ENCODE data around the gene CYTH4.

The CYTH4 gene

GRCh38 chr22:37290737-37291136 is 8.4 kb downstream of the CYTH4 start:
- DNase-seq (ENCODE audit: low read depth) = no peak

DNA sequence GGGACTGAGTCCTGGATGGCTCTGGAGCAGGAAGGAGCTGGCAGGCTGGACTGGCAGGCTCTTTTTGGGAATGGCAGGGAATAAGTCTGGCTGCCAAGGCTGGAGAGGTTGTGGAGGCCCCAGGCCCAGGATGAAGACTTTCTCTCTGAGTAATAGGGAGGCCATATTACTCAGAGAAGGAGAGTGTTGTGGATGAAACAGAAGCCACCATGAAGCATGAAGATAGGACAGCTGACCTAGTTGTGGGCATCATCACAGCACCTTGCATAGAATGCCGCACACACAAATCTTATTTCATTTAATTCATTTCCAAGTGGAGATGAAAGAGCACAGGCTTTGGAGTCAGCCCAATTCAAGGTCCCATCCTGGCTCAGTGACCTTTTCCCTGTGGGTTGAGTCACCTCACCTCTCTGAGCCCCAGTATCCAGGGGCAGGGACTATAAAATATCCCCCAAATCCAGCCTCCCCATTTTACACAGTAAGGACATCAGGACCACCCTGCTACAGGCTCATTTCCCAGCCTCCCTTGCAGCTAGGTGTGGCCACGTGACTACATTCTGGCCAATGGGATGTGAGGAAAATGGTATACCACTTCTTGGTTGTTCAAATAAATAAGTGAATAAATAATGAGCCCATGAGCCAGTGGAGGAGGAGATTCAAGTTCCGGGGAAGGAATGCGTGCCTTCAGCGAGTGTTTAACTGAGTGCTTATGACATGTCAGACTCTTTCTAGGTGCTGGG is 9.4 kb downstream of the CYTH4 start:
- DNase-seq (ENCODE audit: low read depth) = no peak

DNA sequence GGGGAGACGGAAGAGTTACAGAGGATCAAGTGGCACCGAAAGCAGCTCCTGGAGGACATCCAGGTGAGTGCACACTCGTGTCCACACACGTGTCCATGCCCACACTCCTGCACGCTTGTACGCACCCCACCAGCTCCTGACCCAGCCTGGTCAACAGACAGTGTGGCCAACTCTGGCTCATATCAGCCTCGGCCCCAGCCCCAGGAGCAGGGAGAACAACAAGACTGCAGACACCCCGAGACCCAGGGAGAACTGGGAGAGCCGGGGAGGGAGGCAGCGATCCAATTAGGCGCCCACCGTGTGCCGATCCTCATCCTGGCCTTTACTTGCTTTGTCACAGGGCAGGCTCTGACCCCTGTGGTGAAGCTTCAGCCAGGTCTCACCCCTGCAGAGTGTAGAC is 10.3 kb downstream of the CYTH4 start:
- DNase-seq (ENCODE audit: low read depth) = no peak

GRCh38 chr22:37293172-37293571 is 10.9 kb downstream of the CYTH4 start:
- DNase-seq (ENCODE audit: low read depth) = no peak

- no peak for DNase-seq (ENCODE audit: low read depth)
Measured at GRCh38 chr22:37294747-37295146, 12.4 kb downstream of the CYTH4 start.

DNA sequence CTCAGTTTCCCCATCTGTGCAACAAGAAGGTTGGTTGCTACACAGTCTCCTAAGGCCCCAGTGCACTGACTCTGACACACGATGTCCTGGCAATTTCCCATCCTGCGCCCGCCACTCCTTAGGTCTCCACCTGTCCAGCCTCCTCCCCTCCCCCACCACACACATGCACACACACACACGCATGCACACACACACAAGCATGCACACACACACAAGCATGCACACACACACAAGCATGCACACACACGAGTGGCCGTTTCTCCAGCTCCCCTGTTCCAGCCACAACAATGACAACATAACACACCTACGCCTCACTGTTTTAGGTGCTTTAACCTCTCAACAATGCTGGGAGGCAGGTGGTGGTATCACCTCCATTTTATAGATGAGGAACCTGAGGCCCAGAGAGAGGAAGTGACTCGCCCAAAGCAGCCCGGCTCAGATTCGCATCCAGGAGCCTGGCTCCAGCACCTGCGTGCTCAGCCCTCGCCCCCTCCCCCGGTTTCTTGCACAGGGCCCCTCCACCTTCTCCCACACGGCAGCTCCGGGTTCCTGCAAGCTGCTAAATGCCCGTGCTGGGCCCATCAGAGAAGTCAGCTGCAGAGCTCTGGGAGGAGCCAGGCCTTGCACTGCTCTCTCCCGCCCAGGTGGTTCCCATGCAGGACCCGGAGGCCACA is 13.0 kb downstream of the CYTH4 start:
- no peak for DNase-seq (ENCODE audit: low read depth)

DNA sequence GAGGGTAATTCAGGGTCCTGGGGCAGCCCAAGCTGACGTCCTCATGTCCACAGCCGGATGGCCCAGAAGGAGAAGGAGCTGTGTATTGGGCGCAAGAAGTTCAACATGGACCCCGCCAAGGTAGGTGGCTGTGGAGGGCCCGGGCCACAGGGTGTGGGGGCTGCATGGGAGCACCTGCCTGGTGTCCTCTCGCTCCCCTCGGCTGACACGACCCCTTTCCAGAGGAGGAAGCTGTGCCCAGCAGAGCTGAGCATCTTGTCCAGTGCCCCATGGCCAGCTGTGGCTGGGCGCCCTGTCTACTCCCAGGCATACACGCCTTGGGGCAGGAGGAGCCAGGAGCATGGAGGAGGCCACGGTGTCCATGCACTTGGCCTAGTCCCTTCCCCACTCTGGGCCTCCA is 13.6 kb downstream of the CYTH4 start:
- no peak for DNase-seq (ENCODE audit: low read depth)

DNA sequence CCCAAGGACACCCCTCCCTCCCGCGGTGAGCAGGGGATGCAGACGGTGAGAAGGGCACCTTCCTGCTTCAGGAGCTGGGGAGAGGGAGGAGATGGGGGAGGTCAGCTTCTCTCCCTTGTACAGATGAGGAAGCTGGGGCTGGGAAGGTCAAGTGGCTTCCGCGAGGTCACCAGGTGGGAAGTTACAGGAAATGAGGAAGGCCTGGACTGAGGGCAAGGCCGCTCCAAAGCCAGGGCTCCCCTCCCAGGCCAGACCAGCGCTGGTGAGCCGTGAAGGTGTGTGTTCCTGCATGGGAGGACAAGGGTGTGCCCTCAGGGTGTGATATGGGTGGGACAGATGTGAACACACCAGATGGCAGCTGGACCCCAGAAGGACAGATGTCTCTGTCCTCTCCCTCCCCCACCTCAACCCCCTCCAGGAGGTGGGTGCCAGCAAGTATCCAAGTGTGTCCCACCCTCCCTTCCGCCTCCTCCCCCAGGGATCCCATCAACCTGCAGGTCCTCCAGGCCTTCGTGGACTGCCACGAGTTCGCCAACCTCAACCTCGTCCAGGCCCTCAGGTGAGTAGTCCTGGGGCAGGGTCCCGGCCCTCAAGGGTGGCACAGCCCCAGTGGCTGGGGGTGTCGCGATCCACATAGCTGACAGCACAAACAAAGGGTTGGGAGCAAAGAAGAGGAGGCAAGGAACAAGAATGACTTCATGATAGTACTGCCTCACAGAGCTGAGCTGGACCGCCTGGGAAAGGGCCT is 16.6 kb downstream of the CYTH4 start:
- no peak for DNase-seq (ENCODE audit: low read depth)

- DNase-seq (ENCODE audit: low read depth) = no peak
Measured at GRCh38 chr22:37299969-37300509, 17.7 kb downstream of the CYTH4 start.

DNA sequence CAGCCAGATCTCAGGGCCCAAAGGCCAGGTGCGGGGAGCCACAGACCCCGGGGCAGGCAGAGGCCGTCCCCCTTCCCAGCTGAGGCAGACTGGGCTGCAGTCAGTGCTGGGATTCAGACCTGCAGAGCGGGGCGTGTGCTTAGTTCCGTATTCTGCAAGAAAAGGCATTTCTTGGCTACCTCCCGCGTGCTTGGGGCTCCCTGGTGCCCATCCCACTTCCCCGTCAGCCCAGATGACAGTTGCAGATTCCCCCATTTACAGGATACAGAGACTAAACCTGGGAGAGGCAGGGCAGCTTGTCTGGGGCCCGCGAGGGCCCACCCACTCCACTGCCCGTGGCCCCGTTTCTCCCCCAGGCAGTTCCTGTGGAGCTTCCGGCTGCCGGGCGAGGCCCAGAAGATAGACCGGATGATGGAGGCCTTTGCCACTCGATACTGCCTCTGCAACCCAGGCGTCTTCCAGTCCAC is 18.3 kb downstream of the CYTH4 start:
- no peak for DNase-seq (ENCODE audit: low read depth)

DNA sequence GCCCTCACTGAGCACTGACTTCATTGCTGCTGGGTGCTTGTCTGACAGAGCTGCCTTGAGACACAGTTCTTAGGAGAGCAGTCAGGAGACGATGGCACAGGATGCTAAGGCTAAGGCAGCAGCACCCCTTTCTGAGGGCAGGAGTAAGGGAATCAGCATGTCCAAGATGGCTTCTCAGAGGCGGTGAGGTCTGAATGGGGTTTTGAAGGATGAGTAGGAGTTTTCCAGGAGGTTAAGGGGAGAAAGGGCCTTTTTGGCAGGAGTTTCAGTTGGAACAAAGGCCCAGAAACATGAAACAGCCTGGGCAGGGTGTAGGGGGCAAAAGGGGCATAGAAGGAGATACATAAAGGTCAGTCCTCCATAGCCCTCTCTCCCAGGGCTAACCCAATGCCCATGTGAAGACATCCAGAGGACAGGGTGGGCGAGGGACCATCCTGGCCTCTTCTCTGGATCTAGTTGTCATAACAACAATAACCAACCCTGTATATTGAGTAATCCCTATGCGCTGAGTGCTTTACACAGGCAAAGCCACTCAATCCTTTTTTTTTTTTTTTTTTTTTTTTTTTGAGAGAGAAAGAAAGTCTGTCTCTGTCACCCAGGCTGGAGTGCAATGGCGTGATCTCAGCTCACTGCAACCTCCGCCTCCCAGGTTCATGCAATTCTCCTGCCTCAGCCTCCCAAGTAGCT is 19.0 kb downstream of the CYTH4 start:
- DNase-seq (ENCODE audit: low read depth) = no peak

DNA sequence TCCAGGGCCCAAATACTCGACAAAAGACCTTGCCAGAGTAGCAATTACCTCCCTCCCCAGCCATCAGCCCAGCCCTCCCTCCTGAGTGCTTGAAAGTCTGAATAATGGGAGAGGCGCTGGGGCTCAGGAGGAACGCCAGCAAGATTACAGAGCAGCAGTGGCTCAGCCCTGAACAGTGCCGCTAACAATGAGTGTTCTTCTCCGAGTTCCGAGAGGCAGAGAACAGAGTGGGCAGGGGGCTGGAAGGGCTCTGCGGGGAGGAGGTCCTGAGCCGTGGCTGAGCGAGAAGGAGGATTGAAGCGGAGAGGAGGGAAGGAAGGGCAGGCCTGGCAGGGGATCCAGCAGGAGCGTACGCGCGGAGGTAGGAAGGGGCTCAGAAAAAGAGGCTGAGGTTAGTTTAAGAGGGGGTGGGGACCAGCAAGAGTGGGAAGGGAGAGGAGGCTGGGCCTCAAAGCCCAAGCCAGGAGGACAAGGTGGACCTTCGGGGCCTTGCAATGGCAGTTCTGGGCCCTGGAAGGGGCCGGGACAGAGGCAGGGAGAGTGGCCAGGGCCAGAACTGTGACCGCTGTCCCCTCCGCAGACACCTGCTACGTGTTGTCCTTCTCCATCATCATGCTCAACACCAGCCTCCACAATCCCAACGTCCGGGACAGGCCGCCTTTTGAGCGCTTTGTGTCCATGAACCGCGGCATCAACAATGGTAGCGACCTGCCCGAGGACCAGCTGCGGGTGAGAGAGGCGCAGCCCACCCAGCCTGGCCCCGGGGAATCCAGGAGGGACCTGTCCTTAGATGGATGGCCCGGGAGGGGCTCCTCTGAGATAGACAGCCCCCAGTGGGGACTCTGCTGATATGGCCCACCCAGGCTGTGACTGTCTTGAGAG is 20.6 kb downstream of the CYTH4 start:
- DNase-seq (ENCODE audit: low read depth) = no peak

DNA sequence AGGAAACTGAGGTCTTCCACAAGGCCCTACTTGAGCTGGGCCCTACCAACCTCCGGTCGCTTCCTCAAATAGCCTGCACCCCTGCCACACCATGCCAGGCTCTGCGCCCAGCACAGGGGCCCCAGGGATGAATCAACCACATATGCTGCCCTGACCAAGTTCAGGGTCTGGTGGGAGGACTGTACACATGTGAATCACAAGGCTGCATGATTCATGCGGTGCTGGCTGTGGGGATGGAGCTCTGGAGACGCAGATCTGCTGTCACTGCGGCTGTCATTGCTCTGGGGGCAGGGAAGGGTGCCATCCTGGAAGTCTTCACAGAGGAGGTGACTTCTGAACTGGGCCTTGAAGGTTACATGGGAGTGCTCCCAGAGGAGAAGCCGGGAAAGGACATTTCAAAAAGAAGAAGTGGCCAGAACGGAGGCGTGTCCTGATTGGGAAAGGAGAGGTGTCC is 21.5 kb downstream of the CYTH4 start:
- no peak for DNase-seq (ENCODE audit: low read depth)

DNA sequence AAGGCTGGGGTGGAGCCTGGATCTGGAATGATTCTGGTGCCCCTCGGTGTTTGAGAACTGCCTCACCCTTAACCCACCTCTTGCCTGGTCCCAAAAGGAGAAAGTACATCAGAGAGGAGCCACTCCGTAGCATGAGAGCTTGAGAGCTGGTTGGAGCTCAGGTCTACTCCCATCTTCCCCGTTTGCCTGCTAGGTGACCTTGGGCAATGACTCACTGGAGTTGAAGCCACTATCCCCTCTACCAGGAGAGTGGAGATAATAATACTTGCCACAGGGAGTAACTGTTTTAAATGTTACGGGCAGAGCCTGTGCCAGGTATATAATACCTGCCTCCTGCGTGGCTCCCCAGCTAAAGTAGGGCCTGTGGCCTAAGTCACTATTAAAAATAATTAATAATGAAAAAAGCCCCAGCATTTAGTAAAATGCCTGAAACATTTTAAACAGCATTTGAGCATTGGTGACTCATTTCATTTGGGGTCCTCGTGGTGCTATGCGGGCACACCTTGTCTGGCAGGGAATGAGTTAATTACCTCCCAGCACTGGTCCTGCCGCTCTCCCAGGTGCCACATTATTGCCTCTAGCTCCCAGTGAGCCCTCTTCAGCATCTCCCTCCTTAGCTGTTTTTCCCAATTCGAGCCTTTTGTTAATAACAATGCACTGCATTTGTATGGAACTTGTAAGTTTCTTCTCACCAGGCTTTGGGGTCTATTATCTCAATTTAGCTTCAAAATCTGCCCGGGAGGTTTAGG is 22.5 kb downstream of the CYTH4 start:
- no peak for DNase-seq (ENCODE audit: low read depth)

DNA sequence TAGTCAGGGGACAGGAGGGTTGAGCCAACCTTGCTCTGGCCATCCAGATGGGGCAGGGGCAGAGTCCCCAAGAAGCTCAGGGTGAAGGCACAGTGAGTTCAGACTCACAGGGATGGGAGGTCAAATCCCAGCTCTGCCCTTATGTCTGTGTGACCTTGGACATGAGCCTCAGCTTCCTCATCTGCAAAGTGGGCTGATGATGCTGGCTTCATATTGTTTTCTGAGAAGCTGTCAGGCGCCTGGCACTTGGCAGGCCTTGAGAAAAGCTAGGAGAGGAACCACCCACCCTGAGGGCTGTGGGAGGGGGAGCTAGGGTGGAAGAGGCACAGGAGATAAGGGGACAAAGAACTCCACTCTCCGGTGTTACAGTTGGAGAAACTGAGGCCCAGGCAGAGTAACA is 23.6 kb downstream of the CYTH4 start:
- no peak for DNase-seq (ENCODE audit: low read depth)

GRCh38 chr22:37306494-37306829 is 24.2 kb downstream of the CYTH4 start:
- DNase-seq (ENCODE audit: low read depth) = no peak

DNA sequence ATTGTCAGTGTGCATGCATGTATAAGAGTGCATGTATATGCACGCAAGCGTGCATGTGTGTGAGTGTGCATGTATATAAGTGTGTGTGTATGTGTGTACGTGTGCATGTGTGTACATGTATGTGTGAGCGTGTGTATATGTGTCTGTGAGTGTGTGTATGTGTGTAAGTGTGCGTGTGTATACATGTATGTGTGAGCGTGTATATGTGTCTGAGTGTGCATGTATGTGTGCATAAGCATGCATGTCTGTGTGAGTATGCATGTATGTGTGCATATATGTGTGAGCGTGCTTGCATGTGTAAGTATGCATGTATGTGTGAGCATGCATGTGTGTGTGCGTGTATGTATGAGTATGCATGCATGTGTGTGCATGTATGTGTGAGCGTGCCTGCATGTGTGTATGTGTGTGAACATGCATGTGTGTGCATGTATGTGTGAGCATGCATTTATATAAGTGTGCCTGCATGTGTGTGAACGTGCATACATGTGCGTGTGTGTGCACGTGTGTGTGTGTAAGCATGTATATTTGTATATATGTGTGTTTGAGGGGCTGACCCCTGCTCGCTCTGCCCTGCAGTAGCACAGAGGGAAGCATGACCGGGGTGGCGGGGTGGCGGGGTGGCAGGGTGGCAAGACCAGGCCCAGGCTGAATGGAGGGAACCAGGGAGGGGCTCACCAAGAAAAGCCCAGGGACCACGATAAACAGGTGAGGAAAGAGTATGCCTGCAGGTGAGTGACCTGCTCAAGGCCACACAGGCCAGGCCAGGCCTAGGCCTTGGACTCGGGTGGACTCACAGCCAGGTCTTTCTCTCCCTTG is 26.3 kb downstream of the CYTH4 start:
- no peak for DNase-seq (ENCODE audit: low read depth)

- DNase-seq (ENCODE audit: low read depth) = no peak
Measured at GRCh38 chr22:37309211-37310074, 27.1 kb downstream of the CYTH4 start.
